ENCODE results near the gene PPARG. TPM values are rescaled to one million over a fixed set of nuclear protein-coding genes. Genes with fewer than 3 reads are reported as not detected.

The PPARG gene
- total RNA-seq, 1 experiment from 2014 or later, result 0.79 TPM

DNA sequence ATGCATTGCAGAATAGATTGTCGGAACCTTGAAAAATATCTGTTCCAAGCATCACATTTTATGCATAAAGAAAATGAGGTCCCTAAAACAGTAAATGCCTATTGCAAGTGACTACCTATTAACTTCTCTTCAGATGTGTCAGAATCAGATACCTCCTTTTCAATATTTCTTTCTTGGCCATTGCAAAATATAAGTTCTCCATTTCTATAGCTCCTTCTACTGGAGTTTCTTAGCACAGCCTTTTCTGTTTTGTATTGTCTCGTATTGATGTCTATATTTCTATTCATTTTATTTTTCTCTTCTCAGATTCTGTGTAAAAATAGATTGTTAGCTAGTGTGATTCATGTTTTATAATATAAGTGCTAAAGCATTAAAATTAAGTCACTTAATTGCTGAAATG is 63.4 kb downstream of the PPARG start:
- POLR2A ChIA-PET, result no interaction called here

More for the DNA sequence above, 63.4 kb downstream of the PPARG start:
- Mint-ChIP-seq H3K4me3 (no peak overlapping the region), H3K9me3 (no peaks in the 10 kb centered on the region), H3K4me1 (peaks cover 6% of the 10 kb centered on the region), H3K27ac (no peak overlapping the region), H3K27me3 (ENCODE audit: low read depth) (no peaks in the 10 kb centered on the region), H3K36me3 (no peaks in the 10 kb centered on the region)
- ATAC-seq (no peak), DNase-seq (ENCODE audit: low spot score) (no peak)
- CTCF ChIA-PET, result no interaction called here
- TF ChIP-seq ZBTB21 (CRISPR knock-in tag; IDR thresholded peaks at IDR 0.05; ENCODE audit: borderline replicate concordance) (no peak), MAX (CRISPR knock-in tag; IDR thresholded peaks at IDR 0.05) (no peak), TEAD4 (CRISPR knock-in tag; IDR thresholded peaks at IDR 0.05) (no peak), ZNF138 (CRISPR knock-in tag; conservative IDR thresholded peaks at IDR 0.05) (no peak), HMGA2 (CRISPR knock-in tag; IDR thresholded peaks at IDR 0.05) (no peak), E2F5 (CRISPR knock-in tag; IDR thresholded peaks at IDR 0.05) (no peak), ETV6 (CRISPR knock-in tag; IDR thresholded peaks at IDR 0.05) (no peak), EMX1 (CRISPR knock-in tag; IDR thresholded peaks at IDR 0.05) (no peak), NFYB (CRISPR knock-in tag; conservative IDR thresholded peaks at IDR 0.05; ENCODE audit: low read depth) (no peak), ZNF281 (CRISPR knock-in tag; IDR thresholded peaks at IDR 0.05) (no peak), GRHL2 (CRISPR knock-in tag; IDR thresholded peaks at IDR 0.05; ENCODE audit: insufficient replicate concordance, severe bottlenecking) (no peak), ZNF396 (CRISPR knock-in tag; IDR thresholded peaks at IDR 0.05; ENCODE audit: borderline replicate concordance) (no peak), ZNF532 (CRISPR knock-in tag; IDR thresholded peaks at IDR 0.05; ENCODE audit: borderline replicate concordance) (no peak), ELF4 (CRISPR knock-in tag; IDR thresholded peaks at IDR 0.05; ENCODE audit: low read depth) (no peak), FOXK1 (CRISPR knock-in tag; IDR thresholded peaks at IDR 0.05) (no peak), JAZF1 (CRISPR knock-in tag; IDR thresholded peaks at IDR 0.05) (no peak), CREB1 (CRISPR knock-in tag; IDR thresholded peaks at IDR 0.05) (no peak), SOX15 (CRISPR knock-in tag; IDR thresholded peaks at IDR 0.05) (no peak)
- TF ChIP-seq, protein P1, sequence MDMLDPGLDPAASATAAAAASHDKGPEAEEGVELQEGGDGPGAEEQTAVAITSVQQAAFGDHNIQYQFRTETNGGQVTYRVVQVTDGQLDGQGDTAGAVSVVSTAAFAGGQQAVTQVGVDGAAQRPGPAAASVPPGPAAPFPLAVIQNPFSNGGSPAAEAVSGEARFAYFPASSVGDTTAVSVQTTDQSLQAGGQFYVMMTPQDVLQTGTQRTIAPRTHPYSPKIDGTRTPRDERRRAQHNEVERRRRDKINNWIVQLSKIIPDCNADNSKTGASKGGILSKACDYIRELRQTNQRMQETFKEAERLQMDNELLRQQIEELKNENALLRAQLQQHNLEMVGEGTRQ (CRISPR knock-in tag; IDR thresholded peaks at IDR 0.05), result no peak
- TF ChIP-seq, protein P2, sequence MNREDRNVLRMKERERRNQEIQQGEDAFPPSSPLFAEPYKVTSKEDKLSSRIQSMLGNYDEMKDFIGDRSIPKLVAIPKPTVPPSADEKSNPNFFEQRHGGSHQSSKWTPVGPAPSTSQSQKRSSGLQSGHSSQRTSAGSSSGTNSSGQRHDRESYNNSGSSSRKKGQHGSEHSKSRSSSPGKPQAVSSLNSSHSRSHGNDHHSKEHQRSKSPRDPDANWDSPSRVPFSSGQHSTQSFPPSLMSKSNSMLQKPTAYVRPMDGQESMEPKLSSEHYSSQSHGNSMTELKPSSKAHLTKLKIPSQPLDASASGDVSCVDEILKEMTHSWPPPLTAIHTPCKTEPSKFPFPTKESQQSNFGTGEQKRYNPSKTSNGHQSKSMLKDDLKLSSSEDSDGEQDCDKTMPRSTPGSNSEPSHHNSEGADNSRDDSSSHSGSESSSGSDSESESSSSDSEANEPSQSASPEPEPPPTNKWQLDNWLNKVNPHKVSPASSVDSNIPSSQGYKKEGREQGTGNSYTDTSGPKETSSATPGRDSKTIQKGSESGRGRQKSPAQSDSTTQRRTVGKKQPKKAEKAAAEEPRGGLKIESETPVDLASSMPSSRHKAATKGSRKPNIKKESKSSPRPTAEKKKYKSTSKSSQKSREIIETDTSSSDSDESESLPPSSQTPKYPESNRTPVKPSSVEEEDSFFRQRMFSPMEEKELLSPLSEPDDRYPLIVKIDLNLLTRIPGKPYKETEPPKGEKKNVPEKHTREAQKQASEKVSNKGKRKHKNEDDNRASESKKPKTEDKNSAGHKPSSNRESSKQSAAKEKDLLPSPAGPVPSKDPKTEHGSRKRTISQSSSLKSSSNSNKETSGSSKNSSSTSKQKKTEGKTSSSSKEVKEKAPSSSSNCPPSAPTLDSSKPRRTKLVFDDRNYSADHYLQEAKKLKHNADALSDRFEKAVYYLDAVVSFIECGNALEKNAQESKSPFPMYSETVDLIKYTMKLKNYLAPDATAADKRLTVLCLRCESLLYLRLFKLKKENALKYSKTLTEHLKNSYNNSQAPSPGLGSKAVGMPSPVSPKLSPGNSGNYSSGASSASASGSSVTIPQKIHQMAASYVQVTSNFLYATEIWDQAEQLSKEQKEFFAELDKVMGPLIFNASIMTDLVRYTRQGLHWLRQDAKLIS (CRISPR knock-in tag; IDR thresholded peaks at IDR 0.05; ENCODE audit: borderline replicate concordance), result no peak
